ENCODE data around the gene ICE1. TPM values are rescaled to one million over a fixed set of nuclear protein-coding genes. Genes with fewer than 3 reads are reported as not detected.

ICE1 gene
- polyA plus RNA-seq, 1 experiment = 23.4 TPM

- ChIA-PET CTCF (no interaction called here), POLR2A (no interaction called here)
- no peak for TF ChIP-seq CTCF (IDR thresholded peaks at IDR 0.05; ENCODE audit: low read depth, low read length)
- Histone ChIP-seq H3K9me3 (ENCODE audit: control insufficient read depth, insufficient read depth, low read length) (no peaks in the 10 kb centered on the region), H3K4me3 (ENCODE audit: low read depth, low read length) (no peak overlapping the region), H3K27me3 (ENCODE audit: control insufficient read depth, insufficient read depth, low read length) (no peaks in the 10 kb centered on the region), H3K27ac (ENCODE audit: low read depth, low read length) (no peak overlapping the region)
- no peak for DNase-seq (ENCODE audit: low read depth, low spot score)
These were observed 15.0 kb downstream of the ICE1 start for GRCh38 chr5:5437227-5438172.

GRCh38 chr5:5451863-5452262 is 29.4 kb downstream of the ICE1 start:
- Histone ChIP-seq H3K27ac (ENCODE audit: low read depth, low read length) (no peak overlapping the region), H3K4me3 (ENCODE audit: low read depth, low read length) (no peak overlapping the region), H3K27me3 (ENCODE audit: control insufficient read depth, insufficient read depth, low read length) (no peaks in the 10 kb centered on the region), H3K9me3 (ENCODE audit: control insufficient read depth, insufficient read depth, low read length) (no peaks in the 10 kb centered on the region)
- ChIA-PET CTCF (no interaction called here), POLR2A (no interaction called here)
- no peak for TF ChIP-seq CTCF (IDR thresholded peaks at IDR 0.05; ENCODE audit: low read depth, low read length)
- DNase-seq (ENCODE audit: low read depth, low spot score) = no peak

GRCh38 chr5:5453131-5453530 is 30.7 kb downstream of the ICE1 start:
- no peaks in the 10 kb centered on the region for H3K9me3 ChIP-seq (ENCODE audit: control insufficient read depth, insufficient read depth, low read length)
- H3K4me3 ChIP-seq (ENCODE audit: low read depth, low read length) = no peak overlapping the region
- no peak overlapping the region for H3K27ac ChIP-seq (ENCODE audit: low read depth, low read length)
- ChIA-PET POLR2A (no interaction called here), CTCF (interaction anchor here (0.6 kb wide), 1 partner anchor 251 kb away, joined by 3 read pairs; no protein-coding TSS in a partner anchor)
- H3K27me3 ChIP-seq (ENCODE audit: control insufficient read depth, insufficient read depth, low read length) = no peaks in the 10 kb centered on the region
- TF ChIP-seq CTCF (IDR thresholded peaks at IDR 0.05; ENCODE audit: low read depth, low read length) = no peak
- DNase-seq (ENCODE audit: low read depth, low spot score) = no peak

GRCh38 chr5:5454391-5454790 is 31.9 kb downstream of the ICE1 start:
- Histone ChIP-seq H3K4me3 (ENCODE audit: low read depth, low read length) (no peak overlapping the region), H3K27ac (ENCODE audit: low read depth, low read length) (no peak overlapping the region), H3K9me3 (ENCODE audit: control insufficient read depth, insufficient read depth, low read length) (no peaks in the 10 kb centered on the region), H3K27me3 (ENCODE audit: control insufficient read depth, insufficient read depth, low read length) (no peaks in the 10 kb centered on the region)
- no peak for TF ChIP-seq CTCF (IDR thresholded peaks at IDR 0.05; ENCODE audit: low read depth, low read length)
- DNase-seq (ENCODE audit: low read depth, low spot score) = no peak
- ChIA-PET CTCF (no interaction called here), POLR2A (no interaction called here)

GRCh38 chr5:5456858-5457257 is 34.4 kb downstream of the ICE1 start:
- TF ChIP-seq CTCF (IDR thresholded peaks at IDR 0.05; ENCODE audit: low read depth, low read length) = no peak
- H3K9me3 ChIP-seq (ENCODE audit: control insufficient read depth, insufficient read depth, low read length) = no peaks in the 10 kb centered on the region
- ChIA-PET CTCF (no interaction called here), POLR2A (no interaction called here)
- no peak overlapping the region for H3K4me3 ChIP-seq (ENCODE audit: low read depth, low read length)
- H3K27ac ChIP-seq (ENCODE audit: low read depth, low read length) = no peak overlapping the region
- no peak for DNase-seq (ENCODE audit: low read depth, low spot score)
- no peaks in the 10 kb centered on the region for H3K27me3 ChIP-seq (ENCODE audit: control insufficient read depth, insufficient read depth, low read length)

Measured in AG04450 (cell line).